Measurements from ENCODE around the gene DNASE1.

DNA sequence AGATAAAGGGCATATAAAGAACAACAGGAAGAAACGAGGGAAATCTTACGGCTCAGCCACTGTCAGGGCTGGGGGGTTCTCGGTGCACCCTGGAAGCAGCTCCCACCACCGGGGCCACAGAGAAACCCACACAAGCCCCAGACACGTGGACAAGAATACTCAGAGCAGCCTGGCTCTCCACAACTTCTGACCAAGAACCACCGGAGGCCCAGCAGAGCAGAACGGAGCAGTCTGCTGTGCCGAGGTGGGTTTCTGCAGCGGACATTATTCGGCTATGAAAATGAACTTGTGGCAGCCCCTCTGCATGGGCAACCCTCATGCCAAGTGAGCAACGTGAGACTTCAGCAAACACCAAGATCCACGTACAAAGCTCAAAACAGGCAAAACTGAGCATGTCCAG, 6.8 kb downstream of the DNASE1 start:
- TF ChIP-seq, protein P1, sequence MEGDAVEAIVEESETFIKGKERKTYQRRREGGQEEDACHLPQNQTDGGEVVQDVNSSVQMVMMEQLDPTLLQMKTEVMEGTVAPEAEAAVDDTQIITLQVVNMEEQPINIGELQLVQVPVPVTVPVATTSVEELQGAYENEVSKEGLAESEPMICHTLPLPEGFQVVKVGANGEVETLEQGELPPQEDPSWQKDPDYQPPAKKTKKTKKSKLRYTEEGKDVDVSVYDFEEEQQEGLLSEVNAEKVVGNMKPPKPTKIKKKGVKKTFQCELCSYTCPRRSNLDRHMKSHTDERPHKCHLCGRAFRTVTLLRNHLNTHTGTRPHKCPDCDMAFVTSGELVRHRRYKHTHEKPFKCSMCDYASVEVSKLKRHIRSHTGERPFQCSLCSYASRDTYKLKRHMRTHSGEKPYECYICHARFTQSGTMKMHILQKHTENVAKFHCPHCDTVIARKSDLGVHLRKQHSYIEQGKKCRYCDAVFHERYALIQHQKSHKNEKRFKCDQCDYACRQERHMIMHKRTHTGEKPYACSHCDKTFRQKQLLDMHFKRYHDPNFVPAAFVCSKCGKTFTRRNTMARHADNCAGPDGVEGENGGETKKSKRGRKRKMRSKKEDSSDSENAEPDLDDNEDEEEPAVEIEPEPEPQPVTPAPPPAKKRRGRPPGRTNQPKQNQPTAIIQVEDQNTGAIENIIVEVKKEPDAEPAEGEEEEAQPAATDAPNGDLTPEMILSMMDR (IDR thresholded peaks at IDR 0.05): no peak
- TF ChIP-seq NPAS2 (CRISPR knock-in tag; IDR thresholded peaks at IDR 0.05; ENCODE audit: borderline replicate concordance): no peak
- no peak for TF ChIP-seq EP300 (IDR thresholded peaks at IDR 0.05)
- TF ChIP-seq RFX5 (IDR thresholded peaks at IDR 0.05): no peak
- TF ChIP-seq, protein P2, sequence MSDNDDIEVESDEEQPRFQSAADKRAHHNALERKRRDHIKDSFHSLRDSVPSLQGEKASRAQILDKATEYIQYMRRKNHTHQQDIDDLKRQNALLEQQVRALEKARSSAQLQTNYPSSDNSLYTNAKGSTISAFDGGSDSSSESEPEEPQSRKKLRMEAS (IDR thresholded peaks at IDR 0.05): no peak
